OCI-LY1 (cell line): Measurements from ENCODE around the gene KRT16.
"Not testable (repeated sequence)": the region's sequence is repeated elsewhere in the genome, so short reads cannot be mapped to it uniquely, and the experiment has no call there.

ENCODE experiments used
- H2AFZ ChIP-seq: fragments of 200-600 bp; sonication (generic), shearing (Covaris generic); 2 replicates; pipeline ENCODE4 v1.6.0; 2014; ENCODE audit warnings: antibody characterized with exemption, mild to moderate bottlenecking, low read length
- H3F3A ChIP-seq: fragments of 200-600 bp; sonication (generic), shearing (Covaris generic); 2 replicates; pipeline ENCODE4 v1.6.0; 2014; ENCODE audit warnings: mild to moderate bottlenecking, antibody characterized with exemption, low read length, moderate library complexity; ENCODE audit not compliant: insufficient read depth
- H3K27ac ChIP-seq: fragments of 200-600 bp; sonication (generic); 2 replicates; pipeline ENCODE4 v1.5.1; 2014; ENCODE audit warnings: low read length, mixed run types, mild to moderate bottlenecking, low read depth; ENCODE audit not compliant: poor library complexity, severe bottlenecking
- H3K27me3 ChIP-seq: fragments of 200-600 bp; sonication (generic); 2 replicates; pipeline ENCODE4 v1.6.0; 2014; ENCODE audit warnings: antibody characterized with exemption, mild to moderate bottlenecking, low read length, moderate library complexity; ENCODE audit not compliant: insufficient read depth
- H3K36me3 ChIP-seq: fragments of 200-600 bp; sonication (generic); 2 replicates; pipeline ENCODE4 v1.6.1; 2014; ENCODE audit warnings: mild to moderate bottlenecking, antibody characterized with exemption, low read length, moderate library complexity, mixed read lengths; ENCODE audit not compliant: insufficient read depth
- H3K4me1 ChIP-seq: fragments of 200-600 bp; sonication (generic); 2 replicates; pipeline ENCODE4 v1.5.1; 2014; ENCODE audit warnings: mild to moderate bottlenecking, low read length, moderate library complexity; ENCODE audit not compliant: insufficient read depth, severe bottlenecking
- H3K4me2 ChIP-seq: fragments of 200-600 bp; sonication (generic), shearing (Covaris generic); 2 replicates; pipeline ENCODE4 v1.6.1; 2014; ENCODE audit warnings: low read length
- H3K4me3 ChIP-seq: fragments of 200-600 bp; sonication (generic); 2 replicates; pipeline ENCODE4 v1.5.1; 2014; ENCODE audit warnings: low read length, low read depth, mild to moderate bottlenecking, mixed read lengths; ENCODE audit not compliant: poor library complexity, severe bottlenecking
- H3K79me2 ChIP-seq: fragments of 200-600 bp; shearing (Covaris generic); 2 replicates; pipeline ENCODE4 v1.6.1; 2016; ENCODE audit warnings: mixed run types, low read length, mixed read lengths; ENCODE audit not compliant: insufficient read depth
- H3K9ac ChIP-seq: fragments of 200-600 bp; sonication (generic), shearing (Covaris generic); 2 replicates; pipeline ENCODE4 v1.6.1; 2014; ENCODE audit warnings: mild to moderate bottlenecking, low read length, mixed read lengths
- H3K9me2 ChIP-seq: fragments of 200-600 bp; sonication (generic), shearing (Covaris generic); 2 replicates; pipeline ENCODE4 v1.6.1; 2014; ENCODE audit warnings: low read depth, mild to moderate bottlenecking, low read length, mixed read lengths
- H3K9me3 ChIP-seq: fragments of 200-600 bp; shearing (Covaris generic); 2 replicates; pipeline ENCODE4 v1.6.1; 2014; ENCODE audit warnings: low read length, mixed read lengths
- H4K20me1 ChIP-seq: fragments of 200-600 bp; sonication (generic), shearing (Covaris generic); 2 replicates; pipeline ENCODE4 v1.6.0; 2016; ENCODE audit warnings: mild to moderate bottlenecking, low read length; ENCODE audit not compliant: insufficient read depth
- EZH2 ChIP-seq: fragments of 200-600 bp; sonication (generic), shearing (Covaris generic); IDR thresholded peaks from 2 replicates; pipeline ENCODE4 v1.8.0; 2017; ENCODE audit warnings: borderline replicate concordance, mixed run types, mild to moderate bottlenecking, antibody characterized with exemption, low read length, moderate library complexity, mixed read lengths
- TF ChIP-seq, protein P1 (sequence below): fragments of 200-600 bp; sonication (generic), shearing (Covaris generic); IDR thresholded peaks from 2 replicates; pipeline ENCODE4 v1.5.1; 2017; ENCODE audit warnings: mild to moderate bottlenecking, antibody characterized with exemption, low read length, moderate library complexity, mixed read lengths

The KRT16 gene

DNA sequence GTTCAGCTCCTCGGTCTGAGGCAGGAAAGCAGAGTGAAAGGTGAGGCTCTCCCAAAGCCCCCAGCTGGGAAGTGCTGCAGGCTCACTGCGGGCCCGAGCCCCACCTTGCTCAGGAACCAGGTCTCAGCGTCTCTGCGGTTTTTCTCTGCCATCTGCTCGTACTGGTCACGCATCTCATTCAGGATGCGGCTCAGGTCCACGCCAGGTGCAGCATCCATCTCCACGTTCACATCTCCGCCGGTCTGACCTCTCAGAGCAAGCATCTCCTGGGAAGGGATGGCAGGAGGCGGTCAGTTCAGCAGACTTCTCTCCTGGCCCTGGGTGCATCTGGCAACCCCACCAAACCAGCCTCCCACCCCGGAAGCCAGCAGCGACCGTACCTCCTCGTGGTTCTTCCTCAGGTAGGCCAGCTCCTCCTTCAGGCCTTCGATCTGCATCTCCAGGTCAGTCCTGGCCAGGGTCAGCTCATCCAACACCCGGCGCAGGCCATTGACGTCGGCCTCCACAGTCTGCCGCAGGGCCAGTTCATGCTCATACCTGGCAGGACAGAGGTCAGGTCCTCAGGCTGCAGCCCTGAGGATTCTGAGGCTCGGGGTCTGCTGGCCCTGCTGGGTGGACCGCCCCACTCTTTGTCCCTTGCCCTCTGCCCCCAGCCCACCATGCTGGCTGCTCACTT lies 1.5 kb downstream of the KRT16 start:
- TF ChIP-seq, protein P1, sequence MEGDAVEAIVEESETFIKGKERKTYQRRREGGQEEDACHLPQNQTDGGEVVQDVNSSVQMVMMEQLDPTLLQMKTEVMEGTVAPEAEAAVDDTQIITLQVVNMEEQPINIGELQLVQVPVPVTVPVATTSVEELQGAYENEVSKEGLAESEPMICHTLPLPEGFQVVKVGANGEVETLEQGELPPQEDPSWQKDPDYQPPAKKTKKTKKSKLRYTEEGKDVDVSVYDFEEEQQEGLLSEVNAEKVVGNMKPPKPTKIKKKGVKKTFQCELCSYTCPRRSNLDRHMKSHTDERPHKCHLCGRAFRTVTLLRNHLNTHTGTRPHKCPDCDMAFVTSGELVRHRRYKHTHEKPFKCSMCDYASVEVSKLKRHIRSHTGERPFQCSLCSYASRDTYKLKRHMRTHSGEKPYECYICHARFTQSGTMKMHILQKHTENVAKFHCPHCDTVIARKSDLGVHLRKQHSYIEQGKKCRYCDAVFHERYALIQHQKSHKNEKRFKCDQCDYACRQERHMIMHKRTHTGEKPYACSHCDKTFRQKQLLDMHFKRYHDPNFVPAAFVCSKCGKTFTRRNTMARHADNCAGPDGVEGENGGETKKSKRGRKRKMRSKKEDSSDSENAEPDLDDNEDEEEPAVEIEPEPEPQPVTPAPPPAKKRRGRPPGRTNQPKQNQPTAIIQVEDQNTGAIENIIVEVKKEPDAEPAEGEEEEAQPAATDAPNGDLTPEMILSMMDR: no peak
- TF ChIP-seq EZH2: no peak
- no peaks in the 10 kb centered on the region; the same call in 1 of the 2 replicates for H3K36me3 ChIP-seq
- no peaks in the 10 kb centered on the region for H3F3A ChIP-seq
- H3K9me3 ChIP-seq: no peaks in the 10 kb centered on the region
- no peak overlapping the region for H3K9ac ChIP-seq
- H2AFZ ChIP-seq: no peak overlapping the region
- no peak overlapping the region for H3K27ac ChIP-seq
- no peak overlapping the region for H3K4me2 ChIP-seq
- H3K9me2 ChIP-seq: no peaks in the 10 kb centered on the region
- no peaks in the 10 kb centered on the region for H4K20me1 ChIP-seq
- no peaks in the 10 kb centered on the region for H3K4me1 ChIP-seq
- no peak overlapping the region for H3K4me3 ChIP-seq
- H3K27me3 ChIP-seq: no peaks in the 10 kb centered on the region; the same call in 1 of the 2 replicates
- no peaks in the 10 kb centered on the region for H3K79me2 ChIP-seq

DNA sequence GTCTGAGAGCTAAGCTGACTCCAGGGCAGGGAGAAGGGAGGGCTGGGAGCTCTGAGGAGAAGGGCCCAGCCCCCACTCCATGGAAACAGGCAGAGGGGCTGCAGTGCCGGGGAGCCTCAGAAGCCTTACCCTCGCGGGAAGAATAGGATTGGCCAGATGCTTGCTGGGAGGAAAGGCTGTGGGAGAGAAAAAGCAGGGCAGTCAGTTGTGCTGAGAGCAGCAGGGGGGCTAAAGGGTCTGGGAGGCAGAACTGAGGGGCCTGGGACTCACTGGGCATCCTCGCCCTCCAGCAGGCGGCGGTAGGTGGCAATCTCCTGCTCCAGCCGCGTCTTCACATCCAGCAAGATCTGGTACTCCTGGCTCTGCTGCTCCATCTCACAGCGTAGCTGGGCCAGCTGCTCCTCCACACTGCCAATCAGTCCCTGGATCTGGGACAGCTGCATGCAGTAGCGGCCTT lies 2.5 kb downstream of the KRT16 start:
- not testable (repeated sequence) for H3K4me1 ChIP-seq, H3K36me3 ChIP-seq, H3K79me2 ChIP-seq, H3K9me3 ChIP-seq, H4K20me1 ChIP-seq, H3K4me2 ChIP-seq, H3K27ac ChIP-seq, H2AFZ ChIP-seq, H3K4me3 ChIP-seq, H3K9ac ChIP-seq, H3K27me3 ChIP-seq, H3F3A ChIP-seq, H3K9me2 ChIP-seq

DNA sequence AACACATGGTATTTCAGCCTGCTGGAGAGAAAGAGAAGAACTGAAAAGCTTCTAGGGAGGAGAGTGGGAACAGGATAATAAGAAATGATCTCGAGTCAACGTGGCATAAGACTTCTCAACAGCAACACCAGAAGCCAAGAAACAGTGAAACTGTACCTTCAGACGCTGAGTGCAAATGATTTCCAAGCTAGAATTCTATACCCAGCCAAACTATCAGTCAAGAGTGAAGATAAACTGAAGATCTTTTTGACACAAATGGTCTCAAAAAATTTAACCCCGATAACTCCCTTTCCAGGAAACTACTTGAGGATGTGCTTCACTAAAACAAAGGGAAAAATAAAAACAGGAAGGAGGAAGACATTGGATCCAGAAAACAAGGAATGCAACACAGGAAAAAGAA lies 5.6 kb downstream of the KRT16 start:
- not testable (repeated sequence) for H3K79me2 ChIP-seq, H3K27me3 ChIP-seq, H3F3A ChIP-seq, H3K9ac ChIP-seq, H3K36me3 ChIP-seq, H4K20me1 ChIP-seq, H3K9me3 ChIP-seq, H3K4me1 ChIP-seq, H3K4me3 ChIP-seq, H3K4me2 ChIP-seq, H3K27ac ChIP-seq, H3K9me2 ChIP-seq, H2AFZ ChIP-seq

DNA sequence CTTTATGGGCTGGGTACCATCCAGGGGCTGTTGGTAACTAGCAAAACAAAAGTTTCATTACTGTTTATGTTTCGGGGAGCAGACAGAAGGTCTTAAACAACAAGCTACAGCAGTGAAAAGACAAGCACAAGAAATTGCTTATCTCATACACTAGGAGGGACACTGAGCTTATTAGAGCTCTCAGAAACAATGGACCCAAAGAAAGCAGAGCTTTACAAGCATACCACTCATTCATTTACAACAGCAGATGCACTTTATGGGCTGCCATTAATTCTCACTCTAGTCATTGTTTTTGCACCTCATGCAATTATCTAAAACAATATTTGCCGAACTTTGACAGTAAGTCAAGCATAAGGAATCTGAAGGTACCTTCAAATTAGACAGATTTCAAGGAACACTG lies 10.0 kb downstream of the KRT16 start:
- no peaks in the 10 kb centered on the region for H4K20me1 ChIP-seq
- no peak overlapping the region for H3K9ac ChIP-seq
- H3K27ac ChIP-seq: no peak overlapping the region
- no peaks in the 10 kb centered on the region for H3K9me3 ChIP-seq
- no peaks in the 10 kb centered on the region; the same call in 1 of the 2 replicates for H3K27me3 ChIP-seq
- no peak overlapping the region for H2AFZ ChIP-seq
- no peaks in the 10 kb centered on the region for H3K4me1 ChIP-seq
- H3K4me3 ChIP-seq: no peak overlapping the region
- no peak overlapping the region for H3K4me2 ChIP-seq
- TF ChIP-seq EZH2: no peak
- TF ChIP-seq, protein P1: no peak
- H3F3A ChIP-seq: no peaks in the 10 kb centered on the region
- H3K79me2 ChIP-seq: no peaks in the 10 kb centered on the region
- no peaks in the 10 kb centered on the region; the same call in 1 of the 2 replicates for H3K36me3 ChIP-seq
- H3K9me2 ChIP-seq: no peaks in the 10 kb centered on the region
